GM12878 (cell line): Measurements from ENCODE around the gene MT4. TPM values are rescaled to one million over a fixed set of nuclear protein-coding genes. Genes with fewer than 3 reads are reported as not detected.

Experiments used
- ATAC-seq: fragments of 200-7000 bp; cut with Tn5 transposase; 3 replicates; pipeline ENCODE4 v1.9.1; 2020; ENCODE audit warnings: mild to moderate bottlenecking, moderate library complexity
- BruUV-seq: library from RNA; stranded (reverse); fragments of 400-500 nt; replicated peaks from 2 replicates; lab custom pipeline; 2021; lab: Mats Ljungman, UMichigan
- CTCF ChIA-PET: fragments of 300-600 bp; sonication (Branson Sonifier 250); formaldehyde crosslinking; extraction: SDS; loops from one replicate; lab custom pipeline; 2021; ENCODE audit warnings: inconsistent platforms; lab: Yijun Ruan, JAX
- POLR2A ChIA-PET: fragments of 350-600 bp; formaldehyde crosslinking; extraction: SDS; loops from one replicate; lab custom pipeline; 2021; ENCODE audit warnings: inconsistent platforms; lab: Charles Lee
- RAD21 ChIA-PET: fragments of 300-600 bp; sonication (Branson Sonifier 250); formaldehyde crosslinking; loops from one replicate; lab custom pipeline; 2023; ENCODE audit warnings: antibody characterized with exemption; ENCODE audit not compliant: unreplicated experiment; lab: Charles Lee
- SMC1A ChIA-PET: fragments of 300-600 bp; sonication (Branson Sonifier 250); formaldehyde crosslinking; loops from one replicate; lab custom pipeline; 2023; ENCODE audit not compliant: unreplicated experiment, uncharacterized antibody; lab: Charles Lee
- DNase-seq: peaks from one replicate; pipeline ENCODE4 v3.0.0-alpha.2; 2011; ENCODE audit warnings: low read depth, low spot score
- FAIRE-seq: peaks from 3 replicates; lab custom pipeline; 2011; peaks lifted over from hg19 to GRCh38; lab: Jason Lieb, UNC
- H2AFZ ChIP-seq: 2 replicates; pipeline ENCODE4 v1.6.0; 2011; ENCODE audit warnings: low read depth, low read length, control low read depth; ENCODE audit not compliant: control insufficient read depth
- H3K27ac ChIP-seq: 2 replicates; pipeline ENCODE4 v1.5.1; 2011; ENCODE audit warnings: control low read depth; ENCODE audit not compliant: control insufficient read depth, insufficient read depth
- H3K27me3 ChIP-seq, 2 experiments: replicated peaks in 1 of 2; 2 replicates each; pipeline versions ENCODE4 v1.6.0 to v1.6.1; 2011; ENCODE audit warnings: low read length in 1 of 2; ENCODE audit not compliant: control insufficient read depth in 2 of 2, insufficient read depth in 2 of 2
- H3K36me3 ChIP-seq, 2 experiments: 2 replicates each; pipeline ENCODE4 v1.5.1; 2011; ENCODE audit warnings: low read length in 1 of 2; ENCODE audit not compliant: control insufficient read depth in 2 of 2, insufficient read depth in 2 of 2
- H3K4me1 ChIP-seq: 2 replicates; pipeline ENCODE4 v1.6.1; 2011; ENCODE audit warnings: mild to moderate bottlenecking, low read length, moderate library complexity, mixed read lengths; ENCODE audit not compliant: control insufficient read depth, insufficient read depth
- H3K4me2 ChIP-seq: 2 replicates; pipeline ENCODE4 v1.6.0; 2011; ENCODE audit warnings: control low read depth; ENCODE audit not compliant: control insufficient read depth, insufficient read depth
- H3K4me3 ChIP-seq: fragments of 200-600 bp; sonication (generic); 2 replicates; pipeline ENCODE4 v1.5.1; 2016
- H3K79me2 ChIP-seq: 2 replicates; pipeline ENCODE4 v1.6.0; 2011; ENCODE audit warnings: low read length; ENCODE audit not compliant: control insufficient read depth, insufficient read depth
- H3K9ac ChIP-seq: 2 replicates; pipeline ENCODE4 v1.8.0; 2011; ENCODE audit warnings: low read length, control low read depth, mixed read lengths; ENCODE audit not compliant: control insufficient read depth, insufficient read depth
- H3K9me3 ChIP-seq: replicated peaks from 3 replicates; pipeline ENCODE4 v1.5.1; 2011; ENCODE audit warnings: mild to moderate bottlenecking, low read length; ENCODE audit not compliant: control insufficient read depth, insufficient read depth
- H4K20me1 ChIP-seq: 2 replicates; pipeline ENCODE4 v1.6.0; 2011; ENCODE audit not compliant: control insufficient read depth, insufficient read depth
- ATF7 ChIP-seq: fragments of 450-650 bp; IDR thresholded peaks from 2 replicates; pipeline ENCODE4 v1.6.1; 2016; ENCODE audit warnings: low read depth, mild to moderate bottlenecking
- BRCA1 ChIP-seq: IDR thresholded peaks from 2 replicates; pipeline ENCODE4 v1.6.1; 2011; ENCODE audit warnings: low read depth, low read length, improper control_type of control experiment
- DPF2 ChIP-seq: fragments of 450-650 bp; IDR thresholded peaks from 2 replicates; pipeline ENCODE4 v1.6.1; 2017; ENCODE audit warnings: mild to moderate bottlenecking
- EP300 ChIP-seq, 2 experiments: fragments of 150-350 bp in 1 of 2; IDR thresholded peaks; 2 replicates each; pipeline ENCODE4 v1.6.1; 2011 to 2012; ENCODE audit warnings: low read depth in 2 of 2, low read length in 2 of 2, borderline replicate concordance in 1 of 2, improper control_type of control experiment in 1 of 2, inconsistent platforms in 1 of 2; ENCODE audit not compliant: control insufficient read depth in 1 of 2
- FOXK2 ChIP-seq: fragments of 450-650 bp; IDR thresholded peaks from 2 replicates; pipeline ENCODE4 v1.6.1; 2017; ENCODE audit warnings: mild to moderate bottlenecking, moderate library complexity
- KAT2A ChIP-seq: conservative IDR thresholded peaks from 2 replicates; pipeline ENCODE4 v1.6.1; 2011; ENCODE audit warnings: low read depth, low read length; ENCODE audit not compliant: control insufficient read depth
- MYC ChIP-seq: IDR thresholded peaks from 2 replicates; pipeline ENCODE4 v1.6.1; 2011; ENCODE audit warnings: mild to moderate bottlenecking, low read length, moderate library complexity, inconsistent platforms; ENCODE audit not compliant: insufficient read depth, insufficient replicate concordance, insufficient read length, severe bottlenecking
- RUNX3 ChIP-seq: IDR thresholded peaks from 2 replicates; pipeline ENCODE4 v1.6.1; 2012; ENCODE audit warnings: low read length, inconsistent platforms
- SIN3A ChIP-seq: IDR thresholded peaks from 2 replicates; pipeline ENCODE4 v1.6.1; 2012; ENCODE audit warnings: low read depth, low read length, improper control_type of control experiment
- SMAD1 ChIP-seq: fragments of 450-650 bp; IDR thresholded peaks from 2 replicates; pipeline ENCODE4 v1.6.1; 2018; ENCODE audit warnings: mild to moderate bottlenecking, low read depth; ENCODE audit not compliant: partially characterized antibody
- SMC3 ChIP-seq: IDR thresholded peaks from 2 replicates; pipeline ENCODE4 v1.6.1; 2011; ENCODE audit warnings: low read length, improper control_type of control experiment, borderline replicate concordance
- SPI1 ChIP-seq: IDR thresholded peaks from 2 replicates; pipeline ENCODE4 v1.6.1; 2011; ENCODE audit warnings: low read depth, mild to moderate bottlenecking, low read length, moderate library complexity, borderline replicate concordance; ENCODE audit not compliant: insufficient read depth
- SREBF1 ChIP-seq: IDR thresholded peaks from 2 replicates; pipeline ENCODE4 v1.6.1; 2012; ENCODE audit warnings: mild to moderate bottlenecking, low read length
- SREBF2 ChIP-seq: IDR thresholded peaks from 2 replicates; pipeline ENCODE4 v1.6.1; 2012; ENCODE audit warnings: mild to moderate bottlenecking, low read length
- SRF ChIP-seq, 2 experiments: IDR thresholded peaks; 2 replicates each; pipeline ENCODE4 v1.6.1; 2011; ENCODE audit warnings: low read depth in 2 of 2, low read length in 2 of 2, mild to moderate bottlenecking in 1 of 2, moderate library complexity in 1 of 2
- STAT1 ChIP-seq: fragments of 450-650 bp; conservative IDR thresholded peaks from 2 replicates; pipeline ENCODE4 v1.6.1; 2014; ENCODE audit warnings: antibody characterized with exemption, mild to moderate bottlenecking
- SUZ12 ChIP-seq: fragments of 200-600 bp; sonication (generic); IDR thresholded peaks from one replicate; pipeline ENCODE4 v1.6.1; 2018; ENCODE audit warnings: antibody characterized with exemption, mild to moderate bottlenecking; ENCODE audit not compliant: unreplicated experiment
- TAF1 ChIP-seq: IDR thresholded peaks from 2 replicates; pipeline ENCODE4 v1.6.1; 2011; ENCODE audit warnings: mild to moderate bottlenecking, low read depth, low read length, borderline replicate concordance
- TBL1XR1 ChIP-seq: IDR thresholded peaks from 2 replicates; pipeline ENCODE4 v1.6.1; 2012; ENCODE audit warnings: low read depth, low read length, improper control_type of control experiment
- whole genome bisulfite sequencing: methylation state at CpG from one replicate; pipeline ENCODE4 v1.1.6; 2016; ENCODE audit warnings: low lambda C conversion rate; ENCODE audit not compliant: insufficient replicate concordance, insufficient coverage; ENCODE audit errors: missing lambda C conversion rate; 5-methylcytosine and 5-hydroxymethylcytosine counted together
- in situ Hi-C: fragments of 300-500 bp; cut with MboI; formaldehyde crosslinking; loops from 9 replicates; pipeline ENCODE4 v1.14.3; 2018; ENCODE audit warnings: mixed read lengths
- intact Hi-C: fragments of 100-400 bp; cut with micrococcal nuclease; formaldehyde crosslinking; loops from one replicate; pipeline ENCODE4 v1.14.2; 2022; ENCODE audit not compliant: unreplicated experiment
- polyA plus RNA-seq, 11 experiments: library from polyadenylated mRNA; depleted of rRNA in 4 of 11; unstranded in 6 of 11; stranded (reverse) in 5 of 11; fragments of >200 nt; fragmentation: Nextera tagmentation in 4 of 11; fragmentation: Illumina TruSeq in 1 of 11; extraction: Ambion mirVana in 4 of 11; extraction: Trizol in 1 of 11; gene quantifications; 1 replicate in 1 of 11; 2 replicates in 10 of 11; pipeline versions ENCODE4 v1.2.1 to v1.2.3, GENCODE V29; 2011 to 2016; ENCODE audit warnings: inconsistent platforms in 2 of 11, missing spikeins in 2 of 11, low read depth in 1 of 11
- total RNA-seq, 4 experiments: library from RNA; depleted of rRNA in 3 of 4; stranded (reverse); fragments of >200 nt in 3 of 4; fragmentation: Illumina TruSeq in 1 of 4; extraction: Trizol in 1 of 4; gene quantifications; 2 replicates each; pipeline versions ENCODE4 v1.2.1 to v1.2.3, GENCODE V29; 2013 to 2021
- TF ChIP-seq, protein P1 (sequence below): fragments of 450-650 bp; IDR thresholded peaks from 2 replicates; pipeline ENCODE4 v1.6.1; 2017; ENCODE audit warnings: mild to moderate bottlenecking, low read depth, inconsistent platforms; ENCODE audit not compliant: poor library complexity, severe bottlenecking
- TF ChIP-seq, protein P2 (sequence below): IDR thresholded peaks from 2 replicates; pipeline ENCODE4 v1.6.1; 2011; ENCODE audit warnings: mild to moderate bottlenecking, low read depth, low read length, moderate library complexity; ENCODE audit not compliant: insufficient replicate concordance

Gene MT4
- total and polyA plus RNA-seq, 10 of the 15 experiments (the other 5 are each of a cell fraction or from before 2014, with no cell fraction given) = not detected

DNA sequence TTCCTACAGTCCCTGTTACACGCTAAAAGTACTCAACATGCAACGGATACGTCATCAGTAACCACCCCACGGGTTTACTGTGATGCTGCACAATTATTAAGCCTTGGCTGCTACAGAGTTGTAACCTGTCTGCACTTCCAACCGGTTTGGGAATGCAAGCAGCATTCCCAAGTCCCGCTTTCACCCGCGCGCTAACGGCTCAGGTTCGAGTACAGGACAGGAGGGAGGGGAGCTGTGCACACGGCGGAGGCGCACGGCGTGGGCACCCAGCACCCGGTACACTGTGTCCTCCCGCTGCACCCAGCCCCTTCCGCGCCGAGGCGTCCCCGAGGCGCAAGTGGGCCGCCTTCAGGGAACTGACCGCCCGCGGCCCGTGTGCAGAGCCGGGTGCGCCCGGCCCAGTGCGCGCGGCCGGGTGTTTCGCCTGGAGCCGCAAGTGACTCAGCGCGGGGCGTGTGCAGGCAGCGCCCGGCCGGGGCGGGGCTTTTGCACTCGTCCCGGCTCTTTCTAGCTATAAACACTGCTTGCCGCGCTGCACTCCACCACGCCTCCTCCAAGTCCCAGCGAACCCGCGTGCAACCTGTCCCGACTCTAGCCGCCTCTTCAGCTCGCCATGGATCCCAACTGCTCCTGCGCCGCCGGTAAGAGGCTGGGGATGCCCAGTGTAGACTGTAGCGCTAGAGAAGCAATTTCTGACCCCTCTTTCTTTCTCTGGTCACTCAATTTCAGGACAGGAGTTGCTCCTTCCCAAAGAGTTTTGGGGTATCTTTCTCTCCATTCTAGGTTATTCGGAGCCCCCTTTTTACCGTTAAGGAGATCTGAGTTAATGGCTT is 43.4 kb downstream of the MT4 start, which contains the start of gene MT2A:
Gene MT2A (plus strand): TSS at position 542 of the 833 bp plus-strand sequence. CDS start 72 bp downstream, at position 614.
- H3K4me1 ChIP-seq = peaks cover 25% of the 10 kb centered on the region
- ChIA-PET POLR2A (interaction anchor here (1.2 to 1.7 kb wide), 2 partner anchors 17 to 22 kb away, joined by 3 to 6 read pairs; partner anchors contain the start of gene MT1E), CTCF (interaction anchor here (0.6 to 10.0 kb wide), 5 partner anchors 15 to 94 kb away, joined by 3 to 77 read pairs (median 3); partner anchors contain the start of gene MT1E), SMC1A (no interaction called here), RAD21 (interaction anchor here (0.6 to 4.6 kb wide), 7 partner anchors 16 to 303 kb away, joined by 3 to 23 read pairs (median 5); partner anchors contain the start of gene MT1E)
- H4K20me1 ChIP-seq = no peaks in the 10 kb centered on the region
- no peaks in the 10 kb centered on the region for H3K9me3 ChIP-seq
- no TSS peak for BruUV-seq
- ATAC-seq (peak; percentile 93), FAIRE-seq (no peak), DNase-seq (no peak)
- H2AFZ ChIP-seq = peak within 1 kb of the TSS; percentile 82
- no peaks in the 10 kb centered on the region for H3K36me3 ChIP-seq
- no peaks in the 10 kb centered on the region; a peak in 1 of 4 replicates for H3K27me3 ChIP-seq
- no peak within 1 kb of the TSS for H3K27ac ChIP-seq
- H3K79me2 ChIP-seq = no peaks in the 10 kb centered on the region
- in situ Hi-C loops (no loop called here), intact Hi-C loops (loop anchor here (1.0 kb wide), 1 partner anchor 22 kb away; no protein-coding TSS in a partner anchor)
- H3K9ac ChIP-seq = peak within 1 kb of the TSS; percentile 21; the same call in 1 of the 2 replicates
- H3K4me3 ChIP-seq = peak within 1 kb of the TSS; percentile 70
- H3K4me2 ChIP-seq = peak within 1 kb of the TSS; percentile 82
- WGBS = 13% methylated on average over 58 of the region's 62 CpGs
- TF ChIP-seq BRCA1 = no peak
- no peak; the same call in 1 of the 2 replicates for TF ChIP-seq TAF1
- TF ChIP-seq RUNX3 = peak; percentile 46; the same call in 1 of the 2 replicates
- TF ChIP-seq FOXK2 = peak; percentile 28; the same call in 1 of the 2 replicates
- TF ChIP-seq SUZ12 = no peak
- no peak for TF ChIP-seq SMAD1
- TF ChIP-seq SREBF1 = no peak
- no peak for TF ChIP-seq EP300 (IDR thresholded peaks at IDR 0.05; ENCODE audit: borderline replicate concordance in 1 of 2, control insufficient read depth in 1 of 2, low read depth in 2 of 2, low read length in 2 of 2)
- TF ChIP-seq TBL1XR1 = 0 out of 2 replicates have a peak, but pooled peaks have one; percentile 30
- TF ChIP-seq, protein P1, sequence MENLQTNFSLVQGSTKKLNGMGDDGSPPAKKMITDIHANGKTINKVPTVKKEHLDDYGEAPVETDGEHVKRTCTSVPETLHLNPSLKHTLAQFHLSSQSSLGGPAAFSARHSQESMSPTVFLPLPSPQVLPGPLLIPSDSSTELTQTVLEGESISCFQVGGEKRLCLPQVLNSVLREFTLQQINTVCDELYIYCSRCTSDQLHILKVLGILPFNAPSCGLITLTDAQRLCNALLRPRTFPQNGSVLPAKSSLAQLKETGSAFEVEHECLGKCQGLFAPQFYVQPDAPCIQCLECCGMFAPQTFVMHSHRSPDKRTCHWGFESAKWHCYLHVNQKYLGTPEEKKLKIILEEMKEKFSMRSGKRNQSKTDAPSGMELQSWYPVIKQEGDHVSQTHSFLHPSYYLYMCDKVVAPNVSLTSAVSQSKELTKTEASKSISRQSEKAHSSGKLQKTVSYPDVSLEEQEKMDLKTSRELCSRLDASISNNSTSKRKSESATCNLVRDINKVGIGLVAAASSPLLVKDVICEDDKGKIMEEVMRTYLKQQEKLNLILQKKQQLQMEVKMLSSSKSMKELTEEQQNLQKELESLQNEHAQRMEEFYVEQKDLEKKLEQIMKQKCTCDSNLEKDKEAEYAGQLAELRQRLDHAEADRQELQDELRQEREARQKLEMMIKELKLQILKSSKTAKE = no peak
- no peak for TF ChIP-seq MYC
- TF ChIP-seq, protein P2, sequence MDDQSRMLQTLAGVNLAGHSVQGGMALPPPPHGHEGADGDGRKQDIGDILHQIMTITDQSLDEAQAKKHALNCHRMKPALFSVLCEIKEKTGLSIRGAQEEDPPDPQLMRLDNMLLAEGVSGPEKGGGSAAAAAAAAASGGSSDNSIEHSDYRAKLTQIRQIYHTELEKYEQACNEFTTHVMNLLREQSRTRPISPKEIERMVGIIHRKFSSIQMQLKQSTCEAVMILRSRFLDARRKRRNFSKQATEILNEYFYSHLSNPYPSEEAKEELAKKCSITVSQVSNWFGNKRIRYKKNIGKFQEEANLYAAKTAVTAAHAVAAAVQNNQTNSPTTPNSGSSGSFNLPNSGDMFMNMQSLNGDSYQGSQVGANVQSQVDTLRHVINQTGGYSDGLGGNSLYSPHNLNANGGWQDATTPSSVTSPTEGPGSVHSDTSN = no peak
- no peak for TF ChIP-seq ATF7
- TF ChIP-seq SIN3A = peak; percentile 56
- no peak for TF ChIP-seq STAT1
- TF ChIP-seq SRF (IDR thresholded peaks at IDR 0.05; ENCODE audit: low read depth in 2 of 2, low read length in 2 of 2) = no peak
- peak; percentile 81 for TF ChIP-seq DPF2
- TF ChIP-seq SPI1 = peak; percentile 2; the same call in 1 of the 2 replicates
- TF ChIP-seq SREBF2 = no peak
- no peak for TF ChIP-seq KAT2A
- no peak for TF ChIP-seq SMC3
